ENCODE measurements around the gene BUD31. TPM values are rescaled to one million over a fixed set of nuclear protein-coding genes. Genes with fewer than 3 reads are reported as not detected.

The BUD31 gene
- total and polyA plus RNA-seq, 2 of the 8 experiments (the other 6 are each of a cell fraction or from before 2014, with no cell fraction given): 46.7 to 114 TPM

DNA sequence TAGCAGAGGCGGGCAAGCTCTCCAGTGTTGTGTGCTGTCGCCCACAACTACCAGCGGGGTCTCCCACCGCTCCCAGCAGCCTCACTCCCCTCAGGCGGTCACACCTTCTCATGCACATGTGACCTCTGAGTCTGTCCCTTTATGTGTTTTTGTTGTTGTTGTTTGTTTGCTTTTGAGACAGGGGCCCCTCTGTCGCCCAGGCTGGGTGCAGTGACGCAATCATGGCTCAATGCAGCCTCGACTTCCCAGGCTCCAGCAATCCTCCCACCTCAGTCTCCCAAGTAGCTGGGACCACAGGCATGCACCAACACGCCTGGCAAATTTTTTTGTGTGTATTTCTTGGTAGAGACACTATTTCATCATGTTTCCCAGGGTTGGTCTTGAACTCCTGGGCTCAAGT, 31.4 kb downstream of the BUD31 start:
- ChIA-PET CTCF (ENCODE audit: partially characterized antibody) (no interaction called here), POLR2A (ENCODE audit: partially characterized antibody) (interaction anchor here (0.7 to 7.3 kb wide), 11 partner anchors 9 to 191 kb away, joined by 3 to 51 read pairs (median 6); partner anchors contain the start of genes ATP5MF, BUD31 and PDAP1)
- H3K14ac ChIP-seq (ENCODE audit: insufficient read length): no peak overlapping the region
- H3K4me1 ChIP-seq (replicated peaks in 1 of 4; ENCODE audit: control insufficient read depth in 3 of 4, insufficient read depth in 4 of 4, low read length in 3 of 4): peaks cover 0 to 12% (median 6%) of the 10 kb centered on the region in 4 experiments; a peak in 5 of 7 replicates
- H2AK5ac ChIP-seq (ENCODE audit: low read depth, low read length): no peak overlapping the region
- peaks cover 17 to 18% of the 10 kb centered on the region in 2 experiments for H4K20me1 ChIP-seq (replicated peaks in 1 of 2; ENCODE audit: control insufficient read depth in 1 of 2, insufficient read depth in 2 of 2, low read length in 2 of 2)
- H3K27ac ChIP-seq (ENCODE audit: low read depth, low read length): no peak overlapping the region
- H2BK120ac ChIP-seq (replicated peaks; ENCODE audit: low read depth, low read length): no peak overlapping the region
- H3K9me3 ChIP-seq (ENCODE audit: insufficient read depth in 2 of 2, low read depth in 1 of 2, low read length in 1 of 2): no peaks in the 10 kb centered on the region
- H4K91ac ChIP-seq (replicated peaks; ENCODE audit: insufficient read length, low read length): no peak overlapping the region
- no peak overlapping the region for H2BK20ac ChIP-seq (ENCODE audit: low read length)
- DNase-seq (ENCODE audit: low read depth in 1 of 2, low spot score in 2 of 2) (no peak), FAIRE-seq (no peak)
- no peak overlapping the region for H4K8ac ChIP-seq (ENCODE audit: extremely low read depth, insufficient read depth, low read length)
- peak overlapping the region; percentile 85 to 88 for H3K4me2 ChIP-seq (ENCODE audit: insufficient read depth in 1 of 2, low read depth in 2 of 2, low read length in 2 of 2)
- H3K27me3 ChIP-seq (replicated peaks in 1 of 4; ENCODE audit: control insufficient read depth in 3 of 4, extremely low read depth in 1 of 4, insufficient read depth in 3 of 4, low read length in 3 of 4): no peaks in the 10 kb centered on the region
- TF ChIP-seq MAFK (IDR thresholded peaks at IDR 0.05; ENCODE audit: low read depth, low read length): no peak
- peak; percentile 74 for TF ChIP-seq CEBPB (IDR thresholded peaks at IDR 0.05; ENCODE audit: low read depth, low read length)
- H3K79me2 ChIP-seq (ENCODE audit: control insufficient read depth in 1 of 2, insufficient read depth in 2 of 2, low read length in 2 of 2): peaks cover 12 to 51% of the 10 kb centered on the region in 2 experiments
- no peak overlapping the region for H3K56ac ChIP-seq (replicated peaks; ENCODE audit: insufficient read length, low read depth, low read length)
- no peak overlapping the region for H2BK5ac ChIP-seq (ENCODE audit: low read depth, low read length)
- H3K79me1 ChIP-seq (ENCODE audit: low read depth, low read length): peaks cover 9% of the 10 kb centered on the region
- H2AFZ ChIP-seq (ENCODE audit: low read length): no peak overlapping the region
- peaks cover 4% of the 10 kb centered on the region for H3K23me2 ChIP-seq (ENCODE audit: low read depth, low read length)
- H2BK12ac ChIP-seq (ENCODE audit: low read depth, low read length): no peak overlapping the region
- no peak overlapping the region for H3K4ac ChIP-seq (replicated peaks; ENCODE audit: insufficient read length, low read depth, low read length)
- H3K4me3 ChIP-seq (ENCODE audit: extremely low read depth in 1 of 4, insufficient read depth in 2 of 4, low read depth in 3 of 4, low read length in 4 of 4): peak overlapping the region in 3 of 4 experiments; percentile 87 to 95 (median 90); a peak in 6 of 8 replicates
- H3K23ac ChIP-seq (ENCODE audit: insufficient read length): no peak overlapping the region
- peak overlapping the region in 2 of 4 experiments; percentile 5 to 27; a peak in 2 of 7 replicates for H3K9ac ChIP-seq (replicated peaks in 1 of 4; ENCODE audit: extremely low read depth in 1 of 4, low read depth in 3 of 4, low read length in 3 of 4)
- H4K5ac ChIP-seq (ENCODE audit: insufficient read length, low read depth, low read length): no peak overlapping the region
- H2BK15ac ChIP-seq (ENCODE audit: low read length): no peak overlapping the region
- H3K36me3 ChIP-seq (ENCODE audit: control insufficient read depth in 2 of 4, insufficient read depth in 4 of 4, low read length in 3 of 4): peaks cover 12 to 33% (median 18%) of the 10 kb centered on the region in 4 experiments
- H3K18ac ChIP-seq (ENCODE audit: extremely low read depth, low read length): no peak overlapping the region
- 85% methylated on average over 9 of the region's 9 CpGs; no CpG with 5 or more reads in 1 of the 2 experiments for WGBS, 2 experiments (ENCODE audit: extremely low coverage in 1 of 2, insufficient coverage in 1 of 2, insufficient read length in 1 of 2, insufficient replicate concordance in 2 of 2, low coverage in 1 of 2, low lambda C conversion rate in 2 of 2, missing lambda C conversion rate in 1 of 2)
